Nucleus accumbens (tissue), 56 donors: ENCODE measurements around the gene AUTS2.
"Not testable (repeated sequence)": the region's sequence is repeated elsewhere in the genome, so short reads cannot be mapped to it uniquely, and the experiment has no call there.

Experiments
- DNase-seq, 56 donors: peaks; one replicate each; lab custom pipeline; 2025; lab: John Stamatoyannopoulos, UW

AUTS2 gene

GRCh38 chr7:70637726-70638125 is 1039.5 kb downstream of the AUTS2 start:
- DNase-seq = no peak

GRCh38 chr7:70638158-70639107 is 1040.2 kb downstream of the AUTS2 start:
- no peak for DNase-seq

GRCh38 chr7:70640266-70640833 is 1042.1 kb downstream of the AUTS2 start:
- no peak for DNase-seq

GRCh38 chr7:70641882-70642281 is 1043.6 kb downstream of the AUTS2 start:
- no peak for DNase-seq

GRCh38 chr7:70645279-70645678 is 1047.0 kb downstream of the AUTS2 start:
- no peak for DNase-seq

- DNase-seq = no peak
Observed at GRCh38 chr7:70645876-70646351, 1047.6 kb downstream of the AUTS2 start.

- DNase-seq = peak in 11 of 56 donors; percentile 8 to 40 (median 19)
Observed at GRCh38 chr7:70646536-70647248, 1048.4 kb downstream of the AUTS2 start.

GRCh38 chr7:70647801-70648498 is 1049.7 kb downstream of the AUTS2 start:
- DNase-seq = peak in 1 of 56 donors; percentile 10

- not testable (repeated sequence) for DNase-seq
Observed at GRCh38 chr7:70648499-70648861, 1050.2 kb downstream of the AUTS2 start.

- no peak for DNase-seq
Observed at GRCh38 chr7:70649323-70649722, 1051.0 kb downstream of the AUTS2 start.

GRCh38 chr7:70654146-70654545 is 1055.9 kb downstream of the AUTS2 start:
- no peak for DNase-seq

GRCh38 chr7:70654979-70655378 is 1056.7 kb downstream of the AUTS2 start:
- DNase-seq = peak in 22 of 56 donors; percentile 6 to 53 (median 16)

- DNase-seq = no peak
Observed at GRCh38 chr7:70655694-70656093, 1057.4 kb downstream of the AUTS2 start.

GRCh38 chr7:70657571-70657970 is 1059.3 kb downstream of the AUTS2 start:
- no peak for DNase-seq

- DNase-seq = no peak
Observed at GRCh38 chr7:70657989-70658632, 1059.8 kb downstream of the AUTS2 start.

- no peak for DNase-seq
Observed at GRCh38 chr7:70659263-70659662, 1061.0 kb downstream of the AUTS2 start.

GRCh38 chr7:70660154-70660818 is 1062.0 kb downstream of the AUTS2 start:
- DNase-seq = no peak

GRCh38 chr7:70660819-70661191 is 1062.5 kb downstream of the AUTS2 start:
- no peak for DNase-seq

GRCh38 chr7:70663680-70664079 is 1065.4 kb downstream of the AUTS2 start:
- no peak for DNase-seq
